ENCODE measurements around the gene SUSD4.

DNA sequence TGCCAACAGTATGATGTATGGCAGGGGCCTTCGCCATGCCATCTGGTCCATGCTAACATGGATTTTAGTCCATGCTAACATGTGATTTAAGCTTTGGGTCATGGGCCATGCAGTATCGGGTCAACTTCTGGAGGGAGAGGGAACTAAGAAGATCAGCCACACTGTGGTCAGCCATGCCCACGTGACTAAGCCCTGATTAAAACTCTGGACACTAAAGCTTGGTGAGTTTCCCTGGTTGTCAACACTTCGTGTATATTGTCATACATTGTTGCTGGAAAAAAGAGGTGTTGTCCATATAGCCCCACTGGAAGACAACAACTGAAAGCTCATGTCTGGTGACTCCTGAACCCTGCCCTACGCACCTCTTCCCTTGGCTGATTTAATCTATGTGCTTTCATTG, 90.5 kb downstream of the SUSD4 start:
- TF ChIP-seq EZH2 (IDR thresholded peaks at IDR 0.05; ENCODE audit: borderline replicate concordance) = no peak
- no peak for TF ChIP-seq CTCF (IDR thresholded peaks at IDR 0.05; ENCODE audit: poor library complexity)
- TF ChIP-seq EZH2phosphoT487 (IDR thresholded peaks at IDR 0.05; ENCODE audit: low read depth, severe bottlenecking, unreplicated experiment) = no peak

All from hepatocyte (in vitro differentiated cells).